ENCODE data around the gene COMMD4. TPM values are rescaled to one million over a fixed set of nuclear protein-coding genes. Genes with fewer than 3 reads are reported as not detected.

Gene COMMD4
- total RNA-seq, 2 experiments from 2014 or later, result 123 to 133 TPM

DNA sequence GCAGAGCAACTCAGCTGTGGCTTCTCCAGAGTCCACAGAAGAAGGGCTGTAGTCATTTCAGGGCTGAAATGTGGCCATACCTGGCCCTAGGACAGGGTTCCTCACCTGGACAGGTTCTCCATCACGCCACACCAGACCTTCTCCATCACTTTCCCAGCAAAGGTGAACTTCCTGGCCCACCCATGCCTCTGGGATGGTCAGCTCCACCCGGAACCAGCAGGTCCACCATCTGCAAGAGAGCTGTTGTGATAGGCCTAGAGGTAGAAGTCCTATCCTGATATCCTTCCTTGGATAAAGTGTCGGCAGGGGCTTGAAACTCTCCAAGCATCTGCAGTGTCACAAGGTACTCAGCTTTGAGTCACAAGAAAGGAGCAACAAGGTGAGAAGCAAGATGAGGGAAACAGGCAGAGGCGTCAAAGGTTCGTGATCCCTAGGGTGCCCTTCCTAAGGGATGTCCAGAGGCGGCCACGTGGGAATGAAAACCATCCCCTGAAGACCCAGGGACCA is 31.6 kb downstream of the COMMD4 start:
- Histone ChIP-seq H3K9me3 (ENCODE audit: low read length) (no peaks in the 10 kb centered on the region), H3K4me1 (ENCODE audit: insufficient read depth, low read length, poor library complexity, severe bottlenecking) (peaks cover 23% of the 10 kb centered on the region), H3K36me3 (ENCODE audit: insufficient read depth, low read length) (peaks cover 53% of the 10 kb centered on the region), H3K4me3 (ENCODE audit: low read depth, low read length, poor library complexity, severe bottlenecking) (peak overlapping the region; percentile 77), H3K79me2 (ENCODE audit: insufficient read depth, low read depth, low read length) (peaks cover 17% of the 10 kb centered on the region; the same call in 1 of the 2 replicates), H3K27ac (ENCODE audit: low read depth, low read length, poor library complexity, severe bottlenecking) (peak overlapping the region; percentile 88), H2AFZ (ENCODE audit: low read length) (peak overlapping the region; percentile 55; the same call in 1 of the 2 replicates), H4K20me1 (ENCODE audit: insufficient read depth, low read length) (no peaks in the 10 kb centered on the region), H3K4me2 (ENCODE audit: low read length) (peak overlapping the region; percentile 86), H3K9me2 (ENCODE audit: insufficient read depth, low read length) (no peaks in the 10 kb centered on the region)
- no TSS peak for BruUV-seq (replicated peaks)
- CTCF ChIA-PET (ENCODE audit: unreplicated experiment), result interaction anchor here (0.6 to 1.5 kb wide), 5 partner anchors 84 to 334 kb away, joined by 3 to 6 read pairs (median 5); partner anchors contain the start of genes IMP3 and SIN3A
- intact Hi-C loops (cut with micrococcal nuclease; ENCODE audit: unreplicated experiment), result no loop called here
- POLR2A ChIA-PET, result interaction anchor here (0.8 to 3.8 kb wide), 10 partner anchors 11 to 379 kb away, joined by 3 to 29 read pairs (median 3); partner anchors contain the start of genes IMP3 and SIN3A
- no peak for TF ChIP-seq EZH2phosphoT487 (IDR thresholded peaks at IDR 0.05; ENCODE audit: borderline replicate concordance, low read depth, low read length)
- TF ChIP-seq, protein P1, sequence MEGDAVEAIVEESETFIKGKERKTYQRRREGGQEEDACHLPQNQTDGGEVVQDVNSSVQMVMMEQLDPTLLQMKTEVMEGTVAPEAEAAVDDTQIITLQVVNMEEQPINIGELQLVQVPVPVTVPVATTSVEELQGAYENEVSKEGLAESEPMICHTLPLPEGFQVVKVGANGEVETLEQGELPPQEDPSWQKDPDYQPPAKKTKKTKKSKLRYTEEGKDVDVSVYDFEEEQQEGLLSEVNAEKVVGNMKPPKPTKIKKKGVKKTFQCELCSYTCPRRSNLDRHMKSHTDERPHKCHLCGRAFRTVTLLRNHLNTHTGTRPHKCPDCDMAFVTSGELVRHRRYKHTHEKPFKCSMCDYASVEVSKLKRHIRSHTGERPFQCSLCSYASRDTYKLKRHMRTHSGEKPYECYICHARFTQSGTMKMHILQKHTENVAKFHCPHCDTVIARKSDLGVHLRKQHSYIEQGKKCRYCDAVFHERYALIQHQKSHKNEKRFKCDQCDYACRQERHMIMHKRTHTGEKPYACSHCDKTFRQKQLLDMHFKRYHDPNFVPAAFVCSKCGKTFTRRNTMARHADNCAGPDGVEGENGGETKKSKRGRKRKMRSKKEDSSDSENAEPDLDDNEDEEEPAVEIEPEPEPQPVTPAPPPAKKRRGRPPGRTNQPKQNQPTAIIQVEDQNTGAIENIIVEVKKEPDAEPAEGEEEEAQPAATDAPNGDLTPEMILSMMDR (conservative IDR thresholded peaks at IDR 0.05; ENCODE audit: low read length), result no peak
- DNase-seq (ENCODE audit: low spot score), result no peak

DNA sequence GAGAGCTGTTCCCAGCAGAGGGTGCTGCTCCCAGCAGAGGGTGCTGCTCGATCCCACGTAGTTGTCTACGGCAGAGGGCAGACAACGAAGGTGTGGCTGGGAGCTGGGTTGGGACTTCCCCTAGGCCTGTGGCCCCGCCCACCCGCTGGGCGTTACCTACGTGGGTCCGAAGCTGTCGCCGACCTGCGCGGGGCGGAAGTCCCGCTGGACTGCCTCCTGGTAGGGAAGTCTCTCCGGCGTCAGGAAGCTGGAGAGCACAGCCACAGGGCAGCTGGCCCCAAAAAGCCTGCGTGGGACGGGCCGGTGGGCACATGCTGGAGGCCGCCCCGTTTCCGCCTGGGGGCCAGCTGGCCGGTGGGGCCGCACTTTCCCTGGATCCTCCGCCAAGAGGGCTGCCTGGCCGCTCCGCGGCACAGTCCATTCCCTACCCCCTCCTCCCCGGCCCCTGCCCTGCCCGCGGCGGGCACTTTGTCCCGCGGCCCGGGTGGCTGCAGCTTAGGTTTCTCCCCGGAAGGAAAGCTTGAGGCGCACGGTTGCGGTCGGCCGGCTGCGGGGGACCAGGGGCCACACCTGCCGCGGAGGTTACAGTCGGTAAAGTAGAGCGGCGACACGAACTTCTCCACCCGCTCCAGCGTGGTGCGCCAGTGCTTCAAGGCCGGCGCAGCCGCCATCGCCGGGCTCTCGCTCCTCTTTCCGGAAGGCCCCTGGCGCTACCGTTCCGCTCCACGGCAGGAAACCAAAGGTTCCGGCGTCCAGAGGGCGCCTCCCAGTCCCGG is 32.2 kb downstream of the COMMD4 start, which contains the start of gene MAN2C1:
MAN2C1 (minus strand) TSS at position 695 of the 776 bp plus-strand sequence; CDS start at position 671, 24 bp downstream.
- ChIA-PET CTCF (ENCODE audit: unreplicated experiment) (interaction anchor here (0.6 to 1.5 kb wide), 6 partner anchors 27 to 334 kb away, joined by 3 to 6 read pairs (median 4); partner anchors contain the start of genes IMP3 and SIN3A), POLR2A (interaction anchor here (0.7 to 3.8 kb wide), 11 partner anchors 11 to 371 kb away, joined by 3 to 29 read pairs (median 3); partner anchors contain the start of genes IMP3 and SIN3A)
- Histone ChIP-seq H3K4me3 (ENCODE audit: low read depth, low read length, poor library complexity, severe bottlenecking) (peak within 1 kb of the TSS; percentile 77), H3K4me2 (ENCODE audit: low read length) (peak within 1 kb of the TSS; percentile 86), H4K20me1 (ENCODE audit: insufficient read depth, low read length) (no peaks in the 10 kb centered on the region), H3K4me1 (ENCODE audit: insufficient read depth, low read length, poor library complexity, severe bottlenecking) (peaks cover 23% of the 10 kb centered on the region), H3K36me3 (ENCODE audit: insufficient read depth, low read length) (peaks cover 60% of the 10 kb centered on the region), H2AFZ (ENCODE audit: low read length) (peak within 1 kb of the TSS; percentile 55; the same call in 1 of the 2 replicates), H3K9me3 (ENCODE audit: low read length) (no peaks in the 10 kb centered on the region), H3K9me2 (ENCODE audit: insufficient read depth, low read length) (no peaks in the 10 kb centered on the region), H3K27ac (ENCODE audit: low read depth, low read length, poor library complexity, severe bottlenecking) (peak within 1 kb of the TSS; percentile 88), H3K79me2 (ENCODE audit: insufficient read depth, low read depth, low read length) (peaks cover 17% of the 10 kb centered on the region; the same call in 1 of the 2 replicates)
- intact Hi-C loops (cut with micrococcal nuclease; ENCODE audit: unreplicated experiment), result loop anchor here (1.0 kb wide), 5 partner anchors 21 to 315 kb away; partner anchors contain the start of genes NEIL1, SIN3A and SNUPN
- TF ChIP-seq, protein P1 (conservative IDR thresholded peaks at IDR 0.05; ENCODE audit: low read length), result peak; percentile 89
- no peak for TF ChIP-seq EZH2phosphoT487 (IDR thresholded peaks at IDR 0.05; ENCODE audit: borderline replicate concordance, low read depth, low read length)
- BruUV-seq (replicated peaks), result no TSS peak
- DNase-seq (ENCODE audit: low spot score), result peak; percentile 99

Data from OCI-LY7 (cell line).